ENCODE data around the gene LOXHD1.

LOXHD1 gene

GRCh38 chr18:46591783-46592391 is 65.1 kb downstream of the LOXHD1 start:
- H3K27ac ChIP-seq, result no peak overlapping the region
- TF ChIP-seq, protein P1, sequence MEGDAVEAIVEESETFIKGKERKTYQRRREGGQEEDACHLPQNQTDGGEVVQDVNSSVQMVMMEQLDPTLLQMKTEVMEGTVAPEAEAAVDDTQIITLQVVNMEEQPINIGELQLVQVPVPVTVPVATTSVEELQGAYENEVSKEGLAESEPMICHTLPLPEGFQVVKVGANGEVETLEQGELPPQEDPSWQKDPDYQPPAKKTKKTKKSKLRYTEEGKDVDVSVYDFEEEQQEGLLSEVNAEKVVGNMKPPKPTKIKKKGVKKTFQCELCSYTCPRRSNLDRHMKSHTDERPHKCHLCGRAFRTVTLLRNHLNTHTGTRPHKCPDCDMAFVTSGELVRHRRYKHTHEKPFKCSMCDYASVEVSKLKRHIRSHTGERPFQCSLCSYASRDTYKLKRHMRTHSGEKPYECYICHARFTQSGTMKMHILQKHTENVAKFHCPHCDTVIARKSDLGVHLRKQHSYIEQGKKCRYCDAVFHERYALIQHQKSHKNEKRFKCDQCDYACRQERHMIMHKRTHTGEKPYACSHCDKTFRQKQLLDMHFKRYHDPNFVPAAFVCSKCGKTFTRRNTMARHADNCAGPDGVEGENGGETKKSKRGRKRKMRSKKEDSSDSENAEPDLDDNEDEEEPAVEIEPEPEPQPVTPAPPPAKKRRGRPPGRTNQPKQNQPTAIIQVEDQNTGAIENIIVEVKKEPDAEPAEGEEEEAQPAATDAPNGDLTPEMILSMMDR (conservative IDR thresholded peaks at IDR 0.05), result no peak

DNA sequence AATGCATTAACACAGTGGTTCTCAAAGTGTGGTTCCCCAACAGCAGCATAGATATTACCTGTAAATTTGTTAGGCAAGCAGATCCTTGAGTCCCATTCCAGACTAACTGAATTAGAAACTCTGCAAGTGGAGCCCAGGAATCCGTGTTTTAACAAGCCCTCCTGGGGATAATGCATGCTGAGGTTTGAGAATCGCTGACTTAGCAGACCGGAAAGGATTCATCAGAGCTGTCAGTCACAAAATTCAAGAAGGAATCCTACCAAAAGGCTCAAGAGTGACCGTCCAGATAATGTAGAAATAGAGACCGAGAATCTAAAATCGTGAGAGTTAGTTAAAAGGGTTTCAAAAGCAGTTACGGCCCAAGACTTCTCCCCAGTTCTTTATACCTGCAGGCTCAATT is 66.9 kb downstream of the LOXHD1 start:
- TF ChIP-seq, protein P1 (conservative IDR thresholded peaks at IDR 0.05), result no peak
- no peak overlapping the region for H3K27ac ChIP-seq

DNA sequence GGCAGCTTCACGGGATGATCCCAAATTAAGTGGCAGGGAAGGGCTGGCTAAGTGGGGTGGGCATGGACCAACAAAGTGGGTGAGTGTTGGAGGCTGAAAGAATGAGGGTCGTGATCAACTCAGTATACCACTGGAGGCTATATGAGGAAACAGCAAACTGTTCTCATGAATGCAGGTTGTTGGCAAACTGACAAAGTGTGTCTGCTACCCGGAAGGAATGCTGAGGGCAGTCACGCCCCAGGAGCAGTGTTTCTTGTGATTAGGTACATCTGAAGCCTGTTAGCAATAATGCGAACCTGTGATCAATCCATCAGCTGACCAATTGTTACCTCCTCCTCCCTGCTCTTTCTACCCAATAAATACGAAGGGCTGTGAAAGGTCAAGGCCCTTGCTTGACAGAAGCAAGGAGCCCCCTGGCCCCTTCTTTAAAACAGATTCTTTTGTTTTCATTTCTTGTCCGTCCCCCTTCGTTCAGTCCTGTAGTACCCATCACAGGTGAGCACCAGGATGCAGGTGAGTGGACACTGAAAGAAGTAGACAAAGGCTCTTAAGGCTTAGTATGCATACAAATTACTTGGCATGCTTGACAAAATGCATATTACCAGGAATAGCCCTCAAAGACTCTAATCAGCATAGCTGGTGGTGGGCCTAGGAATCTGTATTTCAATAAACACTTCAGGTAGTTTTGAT is 67.9 kb downstream of the LOXHD1 start:
- no peak overlapping the region for H3K27ac ChIP-seq
- TF ChIP-seq, protein P1 (conservative IDR thresholded peaks at IDR 0.05), result no peak

DNA sequence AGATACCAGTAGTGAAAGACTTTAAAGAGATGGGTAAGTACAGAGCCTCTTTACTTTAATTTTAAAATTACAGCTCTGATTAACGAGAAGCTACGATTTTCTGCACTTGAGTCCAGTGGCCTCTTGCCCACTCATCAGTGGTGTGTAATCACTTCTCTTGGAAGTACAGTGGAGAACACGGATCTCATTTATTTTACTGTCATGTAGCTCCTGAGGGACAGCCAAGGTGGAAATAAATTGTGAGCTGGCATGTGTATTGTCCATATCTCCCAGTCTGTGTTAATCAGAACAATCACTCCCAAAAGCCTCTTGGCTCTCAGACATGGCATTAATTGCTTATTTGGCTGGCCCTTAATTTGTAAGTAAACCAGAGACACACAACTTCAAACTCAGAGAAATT is 69.4 kb downstream of the LOXHD1 start:
- no peak overlapping the region for H3K27ac ChIP-seq
- TF ChIP-seq, protein P1 (conservative IDR thresholded peaks at IDR 0.05), result no peak

GRCh38 chr18:46583711-46584110 is 73.3 kb downstream of the LOXHD1 start:
- TF ChIP-seq, protein P1 (conservative IDR thresholded peaks at IDR 0.05), result no peak
- H3K27ac ChIP-seq, result no peak overlapping the region

DNA sequence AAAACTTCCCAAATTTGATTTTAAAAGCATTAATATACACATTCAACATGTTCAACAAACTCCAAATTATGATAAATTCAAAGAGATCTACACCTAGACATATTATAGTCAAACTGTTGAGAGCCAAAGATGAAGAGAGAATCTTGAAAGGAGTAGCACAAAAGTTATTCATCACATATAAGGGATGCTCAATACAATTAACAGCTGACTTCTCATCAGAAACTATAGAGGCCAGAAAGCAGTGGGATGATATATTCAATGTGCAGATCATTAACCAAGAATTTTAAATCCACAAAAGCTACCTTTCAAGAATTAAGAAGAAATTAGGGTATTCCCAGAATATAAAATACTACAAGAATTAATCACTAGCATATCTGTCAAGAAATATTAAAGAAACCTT is 75.4 kb downstream of the LOXHD1 start:
- TF ChIP-seq, protein P1 (conservative IDR thresholded peaks at IDR 0.05), result no peak
- H3K27ac ChIP-seq, result no peak overlapping the region

- TF ChIP-seq, protein P1 (conservative IDR thresholded peaks at IDR 0.05), result no peak
- no peak overlapping the region for H3K27ac ChIP-seq
Observed at GRCh38 chr18:46578987-46579386, 78.0 kb downstream of the LOXHD1 start.

Data from VCaP (cell line).